RWPE2 (cell line): Measurements from ENCODE around the gene ADGRG1.

ENCODE experiments used
- ATAC-seq: fragments of 200-7000 bp; cut with Tn5 transposase; 3 replicates; pipeline ENCODE4 v1.9.1; 2021; ENCODE audit warnings: low read depth
- DNase-seq: peaks from one replicate; pipeline ENCODE4 v3.0.0-alpha.2; 2020; ENCODE audit warnings: low spot score
- H3K27ac ChIP-seq: fragments of 450-650 bp; 2 replicates; pipeline ENCODE4 v1.5.1; 2017; ENCODE audit warnings: mild to moderate bottlenecking; ENCODE audit not compliant: poor library complexity, severe bottlenecking
- H3K27me3 ChIP-seq: fragments of 250-450 bp; sonication (Bioruptor Pico); 2 replicates; pipeline ENCODE4 v1.5.1; 2021; ENCODE audit warnings: mild to moderate bottlenecking, moderate library complexity; ENCODE audit not compliant: insufficient read depth, poor library complexity, severe bottlenecking
- H3K36me3 ChIP-seq: fragments of 250-450 bp; sonication (Bioruptor Pico); 2 replicates; pipeline ENCODE4 v1.5.1; 2020; ENCODE audit warnings: low read depth, mild to moderate bottlenecking, moderate library complexity
- H3K4me1 ChIP-seq: fragments of 250-450 bp; sonication (Bioruptor Pico); 2 replicates; pipeline ENCODE4 v1.5.1; 2021; ENCODE audit warnings: mild to moderate bottlenecking, moderate library complexity; ENCODE audit not compliant: insufficient read depth, poor library complexity, severe bottlenecking
- H3K4me3 ChIP-seq: fragments of 250-450 bp; sonication (Bioruptor Pico); 2 replicates; pipeline ENCODE4 v1.5.1; 2021; ENCODE audit warnings: mild to moderate bottlenecking, moderate library complexity; ENCODE audit not compliant: severe bottlenecking
- H3K9me3 ChIP-seq: fragments of 250-450 bp; sonication (Bioruptor Pico); 2 replicates; pipeline ENCODE4 v1.5.1; 2021; ENCODE audit warnings: mild to moderate bottlenecking, moderate library complexity; ENCODE audit not compliant: severe bottlenecking
- CTCF ChIP-seq: fragments of 450-650 bp; IDR thresholded peaks from one replicate; pipeline ENCODE4 v1.5.1; 2017; ENCODE audit warnings: mild to moderate bottlenecking, moderate library complexity; ENCODE audit not compliant: poor library complexity, severe bottlenecking

Gene ADGRG1

GRCh38 chr16:57689762-57690558 is 61.5 kb downstream of the ADGRG1 start:
- Histone ChIP-seq H3K4me3 (no peak overlapping the region), H3K9me3 (no peaks in the 10 kb centered on the region), H3K4me1 (no peaks in the 10 kb centered on the region), H3K36me3 (no peaks in the 10 kb centered on the region), H3K27ac (no peak overlapping the region), H3K27me3 (no peaks in the 10 kb centered on the region)
- no peak for TF ChIP-seq CTCF
- ATAC-seq (no peak), DNase-seq (no peak)

GRCh38 chr16:57690782-57691471 is 62.5 kb downstream of the ADGRG1 start:
- no peaks in the 10 kb centered on the region for H3K9me3 ChIP-seq
- ATAC-seq (no peak), DNase-seq (no peak)
- no peak overlapping the region for H3K4me3 ChIP-seq
- no peaks in the 10 kb centered on the region for H3K4me1 ChIP-seq
- TF ChIP-seq CTCF = no peak
- no peak overlapping the region for H3K27ac ChIP-seq
- no peaks in the 10 kb centered on the region for H3K36me3 ChIP-seq
- H3K27me3 ChIP-seq = no peaks in the 10 kb centered on the region

GRCh38 chr16:57692636-57693035 is 64.2 kb downstream of the ADGRG1 start:
- H3K36me3 ChIP-seq = no peaks in the 10 kb centered on the region
- H3K27me3 ChIP-seq = no peaks in the 10 kb centered on the region
- ATAC-seq (no peak), DNase-seq (no peak)
- no peak overlapping the region for H3K27ac ChIP-seq
- H3K4me3 ChIP-seq = no peak overlapping the region
- no peaks in the 10 kb centered on the region for H3K4me1 ChIP-seq
- TF ChIP-seq CTCF = no peak
- no peaks in the 10 kb centered on the region for H3K9me3 ChIP-seq

GRCh38 chr16:57693550-57693949 is 65.1 kb downstream of the ADGRG1 start:
- no peak for TF ChIP-seq CTCF
- ATAC-seq (no peak), DNase-seq (no peak)
- H3K4me1 ChIP-seq = no peaks in the 10 kb centered on the region
- no peaks in the 10 kb centered on the region for H3K36me3 ChIP-seq
- H3K27ac ChIP-seq = no peak overlapping the region
- H3K4me3 ChIP-seq = no peak overlapping the region
- no peaks in the 10 kb centered on the region for H3K27me3 ChIP-seq
- no peaks in the 10 kb centered on the region for H3K9me3 ChIP-seq

GRCh38 chr16:57694231-57694724 is 65.8 kb downstream of the ADGRG1 start:
- H3K9me3 ChIP-seq = no peaks in the 10 kb centered on the region
- TF ChIP-seq CTCF = no peak
- DNase-seq (no peak), ATAC-seq (no peak)
- no peak overlapping the region for H3K4me3 ChIP-seq
- no peaks in the 10 kb centered on the region for H3K36me3 ChIP-seq
- H3K27ac ChIP-seq = no peak overlapping the region
- no peaks in the 10 kb centered on the region for H3K27me3 ChIP-seq
- H3K4me1 ChIP-seq = no peaks in the 10 kb centered on the region
